ENCODE data around the gene ATP1B4. TPM values are rescaled to one million over a fixed set of nuclear protein-coding genes. Genes with fewer than 3 reads are reported as not detected.

Gene ATP1B4
- total and polyA plus RNA-seq, 2 of the 13 experiments (the other 11 are each of a cell fraction or from before 2014, with no cell fraction given) = not detected

DNA sequence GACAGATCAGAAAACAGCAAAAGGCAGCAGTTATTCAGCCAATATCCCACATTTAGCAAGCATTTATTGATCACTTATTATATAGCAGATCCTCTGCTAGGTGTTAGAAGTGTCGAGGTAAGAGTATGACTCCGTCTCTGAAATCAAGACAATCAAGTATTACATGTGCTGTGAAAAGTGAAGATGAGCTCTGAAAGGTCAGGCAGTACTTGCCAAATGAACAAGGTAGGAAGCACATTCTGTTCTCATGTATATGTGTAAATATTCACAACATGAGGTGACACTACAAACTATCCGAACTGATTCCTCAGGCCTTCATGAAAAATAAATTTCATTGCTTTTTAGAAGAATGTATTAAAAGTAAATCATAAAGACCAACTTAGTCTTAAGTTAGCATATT is 15.3 kb downstream of the ATP1B4 start (continued):
- TF ChIP-seq, protein P1, sequence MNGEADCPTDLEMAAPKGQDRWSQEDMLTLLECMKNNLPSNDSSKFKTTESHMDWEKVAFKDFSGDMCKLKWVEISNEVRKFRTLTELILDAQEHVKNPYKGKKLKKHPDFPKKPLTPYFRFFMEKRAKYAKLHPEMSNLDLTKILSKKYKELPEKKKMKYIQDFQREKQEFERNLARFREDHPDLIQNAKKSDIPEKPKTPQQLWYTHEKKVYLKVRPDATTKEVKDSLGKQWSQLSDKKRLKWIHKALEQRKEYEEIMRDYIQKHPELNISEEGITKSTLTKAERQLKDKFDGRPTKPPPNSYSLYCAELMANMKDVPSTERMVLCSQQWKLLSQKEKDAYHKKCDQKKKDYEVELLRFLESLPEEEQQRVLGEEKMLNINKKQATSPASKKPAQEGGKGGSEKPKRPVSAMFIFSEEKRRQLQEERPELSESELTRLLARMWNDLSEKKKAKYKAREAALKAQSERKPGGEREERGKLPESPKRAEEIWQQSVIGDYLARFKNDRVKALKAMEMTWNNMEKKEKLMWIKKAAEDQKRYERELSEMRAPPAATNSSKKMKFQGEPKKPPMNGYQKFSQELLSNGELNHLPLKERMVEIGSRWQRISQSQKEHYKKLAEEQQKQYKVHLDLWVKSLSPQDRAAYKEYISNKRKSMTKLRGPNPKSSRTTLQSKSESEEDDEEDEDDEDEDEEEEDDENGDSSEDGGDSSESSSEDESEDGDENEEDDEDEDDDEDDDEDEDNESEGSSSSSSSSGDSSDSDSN (CRISPR knock-in tag; IDR thresholded peaks at IDR 0.05) = no peak

GRCh38 chrX:120377715-120378114 is 15.8 kb downstream of the ATP1B4 start:
- Histone ChIP-seq H3K4me3 (replicated peaks in 1 of 3; ENCODE audit: insufficient read depth in 1 of 3, low read depth in 2 of 3, low read length in 3 of 3) (no peak overlapping the region), H3K4me1 (ENCODE audit: insufficient read depth, low read length) (0 out of 2 replicates have a peak, but pooled peaks cover 11% of the 10 kb centered on the region), H3K4me2 (ENCODE audit: low read depth, low read length) (no peak overlapping the region), H3K27me3 (ENCODE audit: control insufficient read depth in 1 of 2, insufficient read depth in 2 of 2, low read length in 2 of 2) (no peaks in the 10 kb centered on the region), H3K27ac (ENCODE audit: extremely low read length, insufficient read depth, low read length) (no peak overlapping the region), H3K36me3 (replicated peaks in 1 of 2; ENCODE audit: control insufficient read depth in 1 of 2, insufficient read depth in 2 of 2, low read length in 2 of 2) (no peaks in the 10 kb centered on the region), H3K9me3 (ENCODE audit: low read length) (no peaks in the 10 kb centered on the region), H3K9ac (ENCODE audit: insufficient read depth, low read depth, low read length) (no peak overlapping the region), H2AFZ (ENCODE audit: low read length) (no peak overlapping the region), H3K79me2 (ENCODE audit: insufficient read depth, low read length) (no peaks in the 10 kb centered on the region), H4K20me1 (ENCODE audit: insufficient read depth, low read length) (no peaks in the 10 kb centered on the region)
- ChIA-PET CTCF (ENCODE audit: low intra/inter-chr PET ratio, low total read pairs) (no interaction called here), POLR2A (no interaction called here)
- DNase-seq (ENCODE audit: low spot score) (no peak), ATAC-seq (no peak), FAIRE-seq (no peak)
- 25% methylated on average over 1 of the region's 1 CpG for WGBS (ENCODE audit: low lambda C conversion rate)
- BruUV-seq (replicated peaks) = no TSS peak
- in situ Hi-C loops (cut with HindIII; ENCODE audit: extremely low pct_ligation_motif_present, low pct_unique_long_range_greater_than_20kb) = no loop called here
- intact Hi-C loops (cut with micrococcal nuclease; ENCODE audit: unreplicated experiment) = no loop called here
- TF ChIP-seq, protein P2, sequence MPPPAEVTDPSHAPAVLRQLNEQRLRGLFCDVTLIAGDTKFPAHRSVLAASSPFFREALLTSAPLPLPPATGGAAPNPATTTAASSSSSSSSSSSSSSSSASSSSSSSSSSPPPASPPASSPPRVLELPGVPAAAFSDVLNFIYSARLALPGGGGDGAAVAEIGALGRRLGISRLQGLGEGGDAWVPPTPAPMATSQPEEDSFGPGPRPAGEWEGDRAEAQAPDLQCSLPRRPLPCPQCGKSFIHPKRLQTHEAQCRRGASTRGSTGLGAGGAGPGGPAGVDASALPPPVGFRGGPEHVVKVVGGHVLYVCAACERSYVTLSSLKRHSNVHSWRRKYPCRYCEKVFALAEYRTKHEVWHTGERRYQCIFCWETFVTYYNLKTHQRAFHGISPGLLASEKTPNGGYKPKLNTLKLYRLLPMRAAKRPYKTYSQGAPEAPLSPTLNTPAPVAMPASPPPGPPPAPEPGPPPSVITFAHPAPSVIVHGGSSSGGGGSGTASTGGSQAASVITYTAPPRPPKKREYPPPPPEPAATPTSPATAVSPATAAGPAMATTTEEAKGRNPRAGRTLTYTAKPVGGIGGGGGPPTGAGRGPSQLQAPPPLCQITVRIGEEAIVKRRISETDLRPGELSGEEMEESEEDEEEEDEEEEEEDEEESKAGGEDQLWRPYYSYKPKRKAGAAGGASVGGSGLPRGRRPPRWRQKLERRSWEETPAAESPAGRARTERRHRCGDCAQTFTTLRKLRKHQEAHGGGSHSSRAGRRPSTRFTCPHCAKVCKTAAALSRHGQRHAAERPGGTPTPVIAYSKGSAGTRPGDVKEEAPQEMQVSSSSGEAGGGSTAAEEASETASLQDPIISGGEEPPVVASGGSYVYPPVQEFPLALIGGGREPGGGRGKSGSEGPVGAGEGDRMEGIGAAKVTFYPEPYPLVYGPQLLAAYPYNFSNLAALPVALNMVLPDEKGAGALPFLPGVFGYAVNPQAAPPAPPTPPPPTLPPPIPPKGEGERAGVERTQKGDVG (CRISPR knock-in tag; IDR thresholded peaks at IDR 0.05; ENCODE audit: borderline replicate concordance) = no peak
- TF ChIP-seq ZNF580 (CRISPR knock-in tag; IDR thresholded peaks at IDR 0.05; ENCODE audit: borderline replicate concordance, low read depth) (no peak), MIXL1 (CRISPR knock-in tag; IDR thresholded peaks at IDR 0.05) (no peak), ZNF367 (CRISPR knock-in tag; IDR thresholded peaks at IDR 0.05; ENCODE audit: borderline replicate concordance) (no peak), U2AF2 (IDR thresholded peaks at IDR 0.05; ENCODE audit: low read depth, low read length) (no peak), HOXA5 (CRISPR knock-in tag; IDR thresholded peaks at IDR 0.05) (no peak), ZNF616 (CRISPR knock-in tag; IDR thresholded peaks at IDR 0.05; ENCODE audit: low read depth) (no peak), JDP2 (CRISPR knock-in tag; IDR thresholded peaks at IDR 0.05; ENCODE audit: borderline replicate concordance) (no peak), KDM6A (CRISPR knock-in tag; IDR thresholded peaks at IDR 0.05; ENCODE audit: low read depth) (no peak), AHR (CRISPR knock-in tag; IDR thresholded peaks at IDR 0.05) (no peak), CBX1 (IDR thresholded peaks at IDR 0.05; ENCODE audit: low read depth) (no peak), ATF7-NPFF (CRISPR knock-in tag; IDR thresholded peaks at IDR 0.05; ENCODE audit: low read depth) (no peak), ATRX (CRISPR knock-in tag; IDR thresholded peaks at IDR 0.05; ENCODE audit: borderline replicate concordance) (no peak), MTF1 (CRISPR knock-in tag; IDR thresholded peaks at IDR 0.05) (no peak)
- TF ChIP-seq, protein P3, sequence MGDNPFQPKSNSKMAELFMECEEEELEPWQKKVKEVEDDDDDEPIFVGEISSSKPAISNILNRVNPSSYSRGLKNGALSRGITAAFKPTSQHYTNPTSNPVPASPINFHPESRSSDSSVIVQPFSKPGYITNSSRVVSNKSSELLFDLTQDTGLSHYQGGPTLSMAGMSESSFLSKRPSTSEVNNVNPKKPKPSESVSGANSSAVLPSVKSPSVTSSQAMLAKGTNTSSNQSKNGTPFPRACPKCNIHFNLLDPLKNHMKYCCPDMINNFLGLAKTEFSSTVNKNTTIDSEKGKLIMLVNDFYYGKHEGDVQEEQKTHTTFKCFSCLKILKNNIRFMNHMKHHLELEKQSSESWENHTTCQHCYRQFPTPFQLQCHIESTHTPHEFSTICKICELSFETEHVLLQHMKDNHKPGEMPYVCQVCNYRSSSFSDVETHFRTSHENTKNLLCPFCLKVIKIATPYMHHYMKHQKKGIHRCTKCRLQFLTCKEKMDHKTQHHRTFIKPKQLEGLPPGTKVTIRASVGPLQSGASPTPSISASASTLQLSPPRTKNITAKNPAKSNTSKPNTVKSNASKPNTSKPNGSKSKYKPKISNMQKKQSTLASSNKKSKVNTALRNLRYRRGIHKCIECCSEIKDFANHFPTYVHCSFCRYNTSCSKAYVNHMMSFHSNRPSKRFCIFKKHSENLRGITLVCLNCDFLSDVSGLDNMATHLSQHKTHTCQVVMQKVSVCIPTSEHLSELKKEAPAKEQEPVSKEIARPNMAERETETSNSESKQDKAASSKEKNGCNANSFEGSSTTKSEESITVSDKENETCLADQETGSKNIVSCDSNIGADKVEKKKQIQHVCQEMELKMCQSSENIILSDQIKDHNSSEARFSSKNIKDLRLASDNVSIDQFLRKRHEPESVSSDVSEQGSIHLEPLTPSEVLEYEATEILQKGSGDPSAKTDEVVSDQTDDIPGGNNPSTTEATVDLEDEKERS (CRISPR knock-in tag; IDR thresholded peaks at IDR 0.05) = no peak
